T-cell (primary cell): Measurements from ENCODE around the gene RNF141. TPM values are rescaled to one million over a fixed set of nuclear protein-coding genes. Genes with fewer than 3 reads are reported as not detected.
A peak's percentile ranks its signal among the peaks of the same experiment; 100 is the strongest.

Experiments used
- ATAC-seq, 4 experiments: fragments of 200-7000 bp in 3 of 4; fragments of 150-1000 bp in 1 of 4; cut with Tn5 transposase; replicated peaks in 1 of 4; 1 replicate in 3 of 4; 2 replicates in 1 of 4; pipeline ENCODE4 v1.10.0; 2021; ENCODE audit warnings: moderate library complexity in 3 of 4, mild to moderate bottlenecking in 2 of 4, moderate number of reproducible peaks in 1 of 4
- CTCF ChIA-PET, 2 donors: fragments of 300-600 bp; sonication (Branson Sonifier 250); formaldehyde crosslinking; loops; one replicate each; lab custom pipeline; 2022; ENCODE audit warnings: antibody characterized with exemption in 2 of 2; lab: Charles Lee
- POLR2A ChIA-PET, 2 donors: fragments of 300-600 bp; sonication (Branson Sonifier 250); formaldehyde crosslinking; loops; one replicate each; lab custom pipeline; 2022; ENCODE audit warnings: antibody characterized with exemption in 2 of 2; lab: Charles Lee
- DNase-seq, 35 experiments: peaks; one replicate each; pipeline versions ENCODE4 v3.0.0 to v3.0.0-alpha.2; 2013 to 2023
- H3K27ac ChIP-seq: one replicate; pipeline ENCODE4 v1.5.1; 2013; ENCODE audit warnings: low read length
- H3K27me3 ChIP-seq, 2 experiments: replicated peaks in 1 of 2; 1 replicate in 1 of 2; 2 replicates in 1 of 2; pipeline versions ENCODE4 v1.6.1 to v1.7.0; 2013; ENCODE audit warnings: low read length in 1 of 2, mixed read lengths in 1 of 2; ENCODE audit not compliant: control insufficient read depth in 2 of 2, insufficient read depth in 2 of 2; ENCODE audit errors: extremely low read depth in 1 of 2
- H3K36me3 ChIP-seq, 2 donors: 1 replicate in 1 of 2; 2 replicates in 1 of 2; pipeline versions ENCODE4 v1.6.1 to v1.7.0; 2013; ENCODE audit warnings: low read length in 1 of 2; ENCODE audit not compliant: control insufficient read depth in 2 of 2, insufficient read depth in 1 of 2; ENCODE audit errors: extremely low read depth in 1 of 2
- H3K4me1 ChIP-seq, 2 experiments: 1 replicate in 1 of 2; 2 replicates in 1 of 2; pipeline versions ENCODE4 v1.6.1 to v1.7.0; 2013; ENCODE audit warnings: low read length in 2 of 2, mixed read lengths in 1 of 2; ENCODE audit not compliant: insufficient read depth in 2 of 2, control insufficient read depth in 1 of 2; ENCODE audit errors: extremely low read depth in 1 of 2
- H3K4me3 ChIP-seq, 2 donors: 1 replicate in 1 of 2; 2 replicates in 1 of 2; pipeline versions ENCODE4 v1.5.1 to v1.7.0; 2013; ENCODE audit warnings: mild to moderate bottlenecking in 2 of 2, low read length in 1 of 2, moderate library complexity in 1 of 2; ENCODE audit not compliant: control insufficient read depth in 1 of 2; ENCODE audit errors: extremely low read depth in 1 of 2
- H3K9me3 ChIP-seq: 2 replicates; pipeline ENCODE4 v1.7.0; 2013
- H3K27ac Mint-ChIP-seq, 2 donors: one replicate each; pipeline ENCODE4 v1.8.0; 2020 to 2021; ENCODE audit warnings: mild to moderate bottlenecking in 2 of 2, mixed read lengths in 2 of 2
- H3K27me3 Mint-ChIP-seq, 2 donors: one replicate each; pipeline ENCODE4 v1.8.0; 2021 to 2022; ENCODE audit warnings: mixed read lengths in 2 of 2
- H3K36me3 Mint-ChIP-seq: one replicate; pipeline ENCODE4 v1.8.0; 2021; ENCODE audit warnings: mixed read lengths
- H3K4me1 Mint-ChIP-seq, 3 donors: one replicate each; pipeline ENCODE4 v1.8.0; 2020 to 2022; ENCODE audit warnings: mixed read lengths in 3 of 3, mild to moderate bottlenecking in 1 of 3
- H3K4me3 Mint-ChIP-seq, 3 donors: one replicate each; pipeline ENCODE4 v1.8.0; 2020 to 2022; ENCODE audit warnings: mild to moderate bottlenecking in 3 of 3, mixed read lengths in 3 of 3, moderate library complexity in 3 of 3
- H3K9me3 Mint-ChIP-seq, 3 donors: one replicate each; pipeline ENCODE4 v1.8.0; 2020 to 2022; ENCODE audit warnings: mixed read lengths in 3 of 3
- WGBS: methylation state at CpG from one replicate; pipeline ENCODE4 v1.1.5; 2013; ENCODE audit warnings: missing lambda C conversion rate; ENCODE audit not compliant: insufficient coverage; 5-methylcytosine and 5-hydroxymethylcytosine counted together
- total RNA-seq, 35 experiments: library from RNA in 6 of 35; stranded (reverse) in 6 of 35; fragments of 120-200 nt in 1 of 35; gene quantifications; one replicate each; pipeline versions ENCODE4 v1.2.1 to v1.2.4 and lab custom pipeline; 2013 to 2026

Gene RNF141
- total RNA-seq, 5 donors from 2014 or later (not counting 1 experiment from before 2014, with no cell fraction given) = 15.1 to 17.3 (median 15.3) TPM

DNA sequence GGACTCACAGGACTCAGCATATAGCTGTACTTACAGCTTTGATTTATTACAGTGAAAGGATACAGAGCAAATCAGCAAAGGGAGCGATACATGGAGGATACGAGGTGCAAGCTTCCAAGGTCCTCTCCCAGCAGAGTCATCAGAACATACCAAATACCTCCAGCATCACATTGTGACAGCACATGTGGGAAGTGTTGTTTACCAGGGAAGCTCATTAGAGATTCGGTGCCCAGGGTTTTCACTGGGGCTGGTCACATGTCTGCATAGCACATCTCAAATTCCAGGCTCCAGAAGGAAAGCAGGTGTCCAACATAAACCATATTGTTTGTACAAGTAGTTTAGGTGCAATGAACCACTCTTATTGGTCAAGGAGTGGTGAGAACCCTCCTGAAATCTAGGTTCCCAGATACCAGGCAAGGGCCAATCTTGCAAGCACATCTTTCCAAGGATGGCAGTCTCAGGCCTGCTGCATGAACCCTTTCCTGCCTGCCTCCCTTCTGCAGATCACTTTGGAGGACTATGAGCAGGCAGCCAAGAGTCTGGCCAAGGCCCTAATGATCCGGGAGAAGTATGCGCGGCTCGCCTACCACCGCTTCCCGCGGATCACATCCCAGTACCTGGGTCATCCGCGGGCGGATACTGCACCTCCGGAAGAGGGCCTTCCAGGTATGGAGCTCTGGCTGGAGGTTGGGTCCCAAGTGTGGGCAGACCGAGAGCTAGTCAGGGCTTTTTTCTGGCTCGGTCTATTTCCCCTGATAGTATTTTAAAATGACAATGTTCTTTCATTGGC is 59.2 kb downstream of the RNF141 start:
- H3K36me3 ChIP-seq = peaks cover 21 to 71% of the 10 kb centered on the region in 2 donors
- 97% methylated on average over 11 of the region's 16 CpGs for WGBS
- ChIA-PET CTCF (interaction anchor here in 1 of 2 donors (0.5 kb wide), 1 partner anchor 1569 kb away, joined by 3 read pairs; no protein-coding TSS in a partner anchor), POLR2A (no interaction called here)
- H3K9me3 ChIP-seq = no peaks in the 10 kb centered on the region
- Mint-ChIP-seq H3K9me3 (no peaks in the 10 kb centered on the region), H3K36me3 (peaks cover 54% of the 10 kb centered on the region), H3K27me3 (no peaks in the 10 kb centered on the region), H3K4me3 (no peak overlapping the region), H3K27ac (no peak overlapping the region), H3K4me1 (peaks cover 5 to 11% (median 10%) of the 10 kb centered on the region in 3 donors)
- H3K4me3 ChIP-seq = no peak overlapping the region
- peak in 1 of 35 experiments; percentile 17 for DNase-seq
- H3K27me3 ChIP-seq = no peaks in the 10 kb centered on the region
- no peak for ATAC-seq
- peaks cover 0 to 3% of the 10 kb centered on the region in 2 experiments for H3K4me1 ChIP-seq
- no peak overlapping the region for H3K27ac ChIP-seq

- Mint-ChIP-seq H3K27me3 (no peaks in the 10 kb centered on the region), H3K27ac (no peak overlapping the region), H3K4me3 (no peak overlapping the region), H3K9me3 (no peaks in the 10 kb centered on the region), H3K4me1 (peaks cover 8 to 14% (median 13%) of the 10 kb centered on the region in 3 donors), H3K36me3 (peaks cover 46% of the 10 kb centered on the region)
- DNase-seq = no peak
- no peak for ATAC-seq
- CTCF ChIA-PET = no interaction called here
- no peak overlapping the region for H3K4me3 ChIP-seq
- no peaks in the 10 kb centered on the region for H3K9me3 ChIP-seq
- H3K4me1 ChIP-seq = peaks cover 0 to 3% of the 10 kb centered on the region in 2 experiments
- H3K27me3 ChIP-seq = no peaks in the 10 kb centered on the region
- H3K27ac ChIP-seq = no peak overlapping the region
- POLR2A ChIA-PET = no interaction called here
- H3K36me3 ChIP-seq = peaks cover 19 to 65% of the 10 kb centered on the region in 2 donors
- WGBS = 100% methylated on average over 1 of the region's 2 CpGs
Measured at GRCh38 chr11:10480760-10481159, 60.2 kb downstream of the RNF141 start.

- CTCF ChIA-PET = no interaction called here
- peaks cover 48% of the 10 kb centered on the region for H3K36me3 Mint-ChIP-seq
- peaks cover 12 to 20% (median 19%) of the 10 kb centered on the region in 3 donors for H3K4me1 Mint-ChIP-seq
Measured at GRCh38 chr11:10480026-10480425, 61.0 kb downstream of the RNF141 start.

DNA sequence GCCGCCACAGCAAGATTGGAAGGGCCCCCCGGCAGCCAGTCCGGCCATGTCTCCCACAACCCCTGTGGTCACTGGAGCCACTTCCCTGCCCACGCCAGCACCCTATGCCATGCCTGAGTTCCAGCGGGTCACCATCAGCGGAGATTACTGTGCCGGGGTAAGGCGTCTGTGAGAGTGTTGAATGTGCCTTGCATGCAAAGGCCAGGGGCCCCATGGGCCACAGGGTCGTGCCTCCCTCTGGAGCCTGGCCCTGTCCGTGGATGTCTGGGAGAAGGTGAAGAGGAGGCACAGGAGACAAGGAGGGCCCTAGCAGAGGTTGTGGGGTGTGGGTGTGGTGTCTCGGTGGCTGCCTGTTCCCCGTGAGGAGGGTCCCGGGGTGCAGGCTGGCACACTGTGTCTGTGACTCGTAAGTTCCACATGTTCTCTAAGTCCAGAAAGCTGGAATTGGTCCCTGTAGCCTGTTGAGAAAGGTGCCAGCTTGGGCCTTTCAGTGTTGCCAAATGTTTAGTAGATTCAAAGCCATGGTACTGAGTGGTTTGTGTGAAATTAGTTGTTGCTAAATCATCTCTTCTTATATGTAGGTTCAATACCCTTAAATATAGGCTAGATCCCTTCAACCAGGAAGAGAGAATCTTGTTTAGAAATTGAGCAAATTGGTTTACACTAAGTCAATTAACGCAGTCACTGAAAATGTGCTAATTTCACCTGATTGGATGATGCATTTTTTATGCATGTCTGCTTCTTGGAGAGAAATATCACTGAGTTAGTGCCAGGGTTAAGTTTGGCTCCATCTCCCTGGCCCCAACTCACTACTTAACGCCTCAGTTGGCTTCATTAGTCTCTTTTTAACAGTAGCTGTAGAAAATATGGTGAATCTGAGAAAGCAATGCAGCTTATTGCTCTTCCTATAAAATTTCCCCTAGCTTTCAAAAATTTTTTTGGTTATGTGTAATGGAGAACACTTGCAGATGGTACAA is 62.1 kb downstream of the RNF141 start:
- H3K27ac ChIP-seq = no peak overlapping the region
- H3K4me3 ChIP-seq = no peak overlapping the region
- H3K4me1 Mint-ChIP-seq = peaks cover 14 to 28% (median 28%) of the 10 kb centered on the region in 3 donors
- peaks cover 43% of the 10 kb centered on the region for H3K36me3 Mint-ChIP-seq
- ChIA-PET CTCF (interaction anchor here in 1 of 2 donors (0.6 to 0.7 kb wide), 2 partner anchors 70 to 1427 kb away, joined by 3 to 6 read pairs; no protein-coding TSS in a partner anchor), POLR2A (no interaction called here)
- WGBS = 94% methylated on average over 15 of the region's 16 CpGs
- H3K9me3 Mint-ChIP-seq = no peaks in the 10 kb centered on the region
- H3K36me3 ChIP-seq = peaks cover 20 to 58% of the 10 kb centered on the region in 2 donors
- no peak overlapping the region for H3K27ac Mint-ChIP-seq
- no peaks in the 10 kb centered on the region for H3K27me3 Mint-ChIP-seq
- no peaks in the 10 kb centered on the region for H3K9me3 ChIP-seq
- H3K4me3 Mint-ChIP-seq = no peak overlapping the region
- ATAC-seq (no peak), DNase-seq (peak in 1 of 35 experiments; percentile 19)
- H3K27me3 ChIP-seq = no peaks in the 10 kb centered on the region
- H3K4me1 ChIP-seq = peaks cover 0 to 7% of the 10 kb centered on the region in 2 experiments

More at GRCh38 chr11:10480026-10480425, 61.0 kb downstream of the RNF141 start:
- Histone ChIP-seq H3K27me3 (no peaks in the 10 kb centered on the region), H3K27ac (no peak overlapping the region), H3K4me3 (no peak overlapping the region), H3K9me3 (no peaks in the 10 kb centered on the region), H3K4me1 (peaks cover 0 to 3% of the 10 kb centered on the region in 2 experiments), H3K36me3 (peaks cover 23 to 62% of the 10 kb centered on the region in 2 donors)
- no peaks in the 10 kb centered on the region for H3K27me3 Mint-ChIP-seq
- H3K9me3 Mint-ChIP-seq = no peaks in the 10 kb centered on the region
- no peak for ATAC-seq
- DNase-seq = no peak
- no peak overlapping the region for H3K4me3 Mint-ChIP-seq
- peak overlapping the region in 1 of 2 donors; percentile 39 for H3K27ac Mint-ChIP-seq
- WGBS = 90% methylated on average over 3 of the region's 6 CpGs
- POLR2A ChIA-PET = no interaction called here

DNA sequence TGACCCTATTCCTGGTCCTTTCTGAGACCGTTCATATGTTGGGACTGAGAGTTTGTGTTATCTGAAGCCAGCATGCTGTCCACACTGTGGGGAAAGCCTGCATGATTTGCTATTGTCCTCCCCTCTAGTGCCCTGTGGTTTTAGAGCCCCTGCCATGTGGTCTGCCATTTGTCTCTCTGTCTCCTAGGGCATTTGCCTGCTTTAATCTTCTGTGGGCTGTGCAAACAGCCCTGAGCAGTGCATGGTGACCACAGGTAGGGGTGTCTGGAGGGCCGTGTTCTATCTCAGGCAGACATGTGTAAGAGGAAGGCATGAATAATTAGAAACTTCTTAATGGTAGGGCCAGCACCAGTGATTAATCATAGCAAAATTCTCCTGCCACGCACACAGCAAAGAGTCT is 62.9 kb downstream of the RNF141 start:
- Mint-ChIP-seq H3K36me3 (peaks cover 45% of the 10 kb centered on the region), H3K27ac (peak overlapping the region in 1 of 2 donors; percentile 1), H3K4me1 (peaks cover 18 to 36% (median 33%) of the 10 kb centered on the region in 3 donors), H3K9me3 (no peaks in the 10 kb centered on the region), H3K4me3 (no peak overlapping the region), H3K27me3 (no peaks in the 10 kb centered on the region)
- 75% methylated on average over 2 of the region's 3 CpGs for WGBS
- POLR2A ChIA-PET = no interaction called here
- no peak overlapping the region for H3K4me3 ChIP-seq
- CTCF ChIA-PET = interaction anchor here in 1 of 2 donors (0.7 kb wide), 1 partner anchor 1427 kb away, joined by 3 read pairs; no protein-coding TSS in a partner anchor
- peaks cover 20 to 54% of the 10 kb centered on the region in 2 donors for H3K36me3 ChIP-seq
- no peak for DNase-seq
- H3K27ac ChIP-seq = no peak overlapping the region
- no peaks in the 10 kb centered on the region for H3K27me3 ChIP-seq
- H3K4me1 ChIP-seq = peaks cover 0 to 7% of the 10 kb centered on the region in 2 experiments
- H3K9me3 ChIP-seq = no peaks in the 10 kb centered on the region
- no peak for ATAC-seq

GRCh38 chr11:10477690-10478046 is 63.3 kb downstream of the RNF141 start:
- peaks cover 42% of the 10 kb centered on the region for H3K36me3 Mint-ChIP-seq
- H3K4me3 Mint-ChIP-seq = no peak overlapping the region
- H3K9me3 ChIP-seq = no peaks in the 10 kb centered on the region
- WGBS = 100% methylated on average over 7 of the region's 8 CpGs
- DNase-seq = peak in 1 of 35 experiments; percentile 11
- ChIA-PET CTCF (interaction anchor here in 1 of 2 donors (0.7 kb wide), 1 partner anchor 1426 kb away, joined by 3 read pairs; no protein-coding TSS in a partner anchor), POLR2A (no interaction called here)
- no peaks in the 10 kb centered on the region for H3K27me3 Mint-ChIP-seq
- peak overlapping the region in 1 of 2 donors; percentile 1 for H3K27ac Mint-ChIP-seq
- no peaks in the 10 kb centered on the region for H3K9me3 Mint-ChIP-seq
- H3K4me3 ChIP-seq = no peak overlapping the region
- H3K27me3 ChIP-seq = no peaks in the 10 kb centered on the region
- peaks cover 23 to 50% of the 10 kb centered on the region in 2 donors for H3K36me3 ChIP-seq
- peaks cover 0 to 7% of the 10 kb centered on the region in 2 experiments for H3K4me1 ChIP-seq
- H3K27ac ChIP-seq = no peak overlapping the region
- H3K4me1 Mint-ChIP-seq = peaks cover 19 to 40% (median 36%) of the 10 kb centered on the region in 3 donors
- ATAC-seq = no peak
